GM10266 (cell line): Measurements from ENCODE around the gene PPP1R13L.

Experiments used
- DNase-seq: peaks from one replicate; pipeline ENCODE4 v3.0.0; 2012; ENCODE audit errors: extremely low spot score
- CTCF ChIP-seq: IDR thresholded peaks from 2 replicates; pipeline ENCODE4 v1.5.1; 2012; ENCODE audit warnings: mild to moderate bottlenecking, low read depth; ENCODE audit not compliant: control insufficient read depth, insufficient read depth; ENCODE audit errors: missing control alignments

The PPP1R13L gene

GRCh38 chr19:45404557-45405434 lies at the start of gene PPP1R13L:
PPP1R13L (minus strand) TSS chr19:45405069; CDS start chr19:45398318, 6,751 bp downstream.
- no peak for TF ChIP-seq CTCF
- DNase-seq = peak; percentile 86

- TF ChIP-seq CTCF = no peak
- DNase-seq = no peak
Measured at GRCh38 chr19:45451850-45452387, 47.0 kb upstream of the PPP1R13L start.

- TF ChIP-seq CTCF = no peak
- DNase-seq = peak; percentile 25
Measured at GRCh38 chr19:45451131-45451849, 46.4 kb upstream of the PPP1R13L start.

GRCh38 chr19:45450012-45450333 lies 45.1 kb upstream of the PPP1R13L start:
- peak; percentile 20 for DNase-seq

GRCh38 chr19:45448887-45449299 lies 44.0 kb upstream of the PPP1R13L start:
- no peak for TF ChIP-seq CTCF

More at GRCh38 chr19:45450012-45450333, 45.1 kb upstream of the PPP1R13L start:
- TF ChIP-seq CTCF = no peak

GRCh38 chr19:45448425-45448756 lies 43.5 kb upstream of the PPP1R13L start:
- TF ChIP-seq CTCF = no peak
- no peak for DNase-seq

More at GRCh38 chr19:45448887-45449299, 44.0 kb upstream of the PPP1R13L start:
- no peak for DNase-seq
